Measurements from ENCODE around the gene KRTAP10-9.

Gene KRTAP10-9

GRCh38 chr21:44653656-44654575, 27.0 kb downstream of the KRTAP10-9 start:
- Mint-ChIP-seq H3K27ac (no peak overlapping the region), H3K36me3 (ENCODE audit: low read depth) (no peaks in the 10 kb centered on the region), H3K4me3 (no peak overlapping the region), H3K27me3 (ENCODE audit: low read depth) (peaks cover 14% of the 10 kb centered on the region), H3K4me1 (no peaks in the 10 kb centered on the region), H3K9me3 (peaks cover 34% of the 10 kb centered on the region)
- TF ChIP-seq CTCF (IDR thresholded peaks at IDR 0.05; ENCODE audit: unreplicated experiment in 3 of 3), result no peak

GRCh38 chr21:44654576-44655175, 27.8 kb downstream of the KRTAP10-9 start, which contains the start of gene KRTAP12-4:
Gene KRTAP12-4 (minus strand): TSS chr21:44654659. CDS start chr21:44654614, 45 bp downstream.
- no peak within 1 kb of the TSS for H3K27ac Mint-ChIP-seq
- peaks cover 14% of the 10 kb centered on the region for H3K27me3 Mint-ChIP-seq (ENCODE audit: low read depth)
- H3K4me1 Mint-ChIP-seq, result no peaks in the 10 kb centered on the region
- H3K9me3 Mint-ChIP-seq, result peaks cover 34% of the 10 kb centered on the region
- H3K4me3 Mint-ChIP-seq, result no peak within 1 kb of the TSS
- no peaks in the 10 kb centered on the region for H3K36me3 Mint-ChIP-seq (ENCODE audit: low read depth)
- TF ChIP-seq CTCF (IDR thresholded peaks at IDR 0.05; ENCODE audit: unreplicated experiment in 3 of 3), result no peak

- peaks cover 41% of the 10 kb centered on the region for H3K9me3 Mint-ChIP-seq
- no peak overlapping the region for H3K27ac Mint-ChIP-seq
- H3K36me3 Mint-ChIP-seq (ENCODE audit: low read depth), result no peaks in the 10 kb centered on the region
- no peaks in the 10 kb centered on the region for H3K4me1 Mint-ChIP-seq
- peaks cover 9% of the 10 kb centered on the region for H3K27me3 Mint-ChIP-seq (ENCODE audit: low read depth)
- no peak overlapping the region for H3K4me3 Mint-ChIP-seq
- TF ChIP-seq CTCF (IDR thresholded peaks at IDR 0.05; ENCODE audit: unreplicated experiment in 3 of 3), result no peak
Measured at GRCh38 chr21:44656868-44657267, 30.0 kb downstream of the KRTAP10-9 start.

- H3K4me1 Mint-ChIP-seq, result no peaks in the 10 kb centered on the region
- no peak within 1 kb of the TSS for H3K27ac Mint-ChIP-seq
- TF ChIP-seq CTCF (IDR thresholded peaks at IDR 0.05; ENCODE audit: unreplicated experiment in 3 of 3), result no peak
- peaks cover 43% of the 10 kb centered on the region for H3K9me3 Mint-ChIP-seq
- H3K36me3 Mint-ChIP-seq (ENCODE audit: low read depth), result no peaks in the 10 kb centered on the region
- peaks cover 6% of the 10 kb centered on the region for H3K27me3 Mint-ChIP-seq (ENCODE audit: low read depth)
- no peak within 1 kb of the TSS for H3K4me3 Mint-ChIP-seq
Measured at GRCh38 chr21:44657635-44658540, 31.0 kb downstream of the KRTAP10-9 start, which contains the start of gene KRTAP12-3. Gene KRTAP12-3 (plus strand): TSS chr21:44657932. CDS start chr21:44657980, 48 bp downstream.

GRCh38 chr21:44658541-44658910, 31.6 kb downstream of the KRTAP10-9 start:
- Mint-ChIP-seq H3K4me3 (no peak overlapping the region), H3K9me3 (peaks cover 42% of the 10 kb centered on the region), H3K4me1 (no peaks in the 10 kb centered on the region), H3K36me3 (ENCODE audit: low read depth) (no peaks in the 10 kb centered on the region), H3K27me3 (ENCODE audit: low read depth) (peaks cover 4% of the 10 kb centered on the region), H3K27ac (no peak overlapping the region)
- TF ChIP-seq CTCF (IDR thresholded peaks at IDR 0.05; ENCODE audit: unreplicated experiment in 3 of 3), result no peak
